Sigmoid colon (tissue), 7 donors: ENCODE measurements around the gene TMCO5A. TPM values are rescaled to one million over a fixed set of nuclear protein-coding genes. Genes with fewer than 3 reads are reported as not detected.

ENCODE experiments used
- DNase-seq: peaks from one replicate; pipeline ENCODE4 v3.0.0-alpha.2; 2019
- H3K27ac ChIP-seq, 4 donors: fragments of 200-600 bp; sonication (generic); one replicate each; pipeline ENCODE4 v1.5.1; 2016 to 2019; ENCODE audit warnings: mild to moderate bottlenecking in 1 of 4
- H3K27me3 ChIP-seq, 3 donors: fragments of 200-600 bp; sonication (generic); one replicate each; pipeline ENCODE4 v1.5.1; 2019; ENCODE audit warnings: mild to moderate bottlenecking in 1 of 3
- H3K36me3 ChIP-seq, 4 donors: fragments of 200-600 bp; sonication (generic); one replicate each; pipeline ENCODE4 v1.5.1; 2016 to 2019
- H3K4me1 ChIP-seq, 4 donors: fragments of 200-600 bp; sonication (generic); one replicate each; pipeline ENCODE4 v1.5.1; 2017 to 2019
- H3K4me3 ChIP-seq, 4 donors: fragments of 200-600 bp; sonication (generic); one replicate each; pipeline ENCODE4 v1.5.1; 2017 to 2019; ENCODE audit warnings: mild to moderate bottlenecking in 2 of 4, moderate library complexity in 1 of 4
- H3K9me3 ChIP-seq, 4 donors: fragments of 200-600 bp in 3 of 4; sonication (generic) in 3 of 4; one replicate each; pipeline versions ENCODE4 v1.5.1 to v1.6.1; 2013 to 2019
- EP300 ChIP-seq, 4 donors: sonication (generic); formaldehyde crosslinking; IDR thresholded peaks; one replicate each; pipeline ENCODE4 v1.6.1; 2017; ENCODE audit warnings: antibody characterized with exemption in 4 of 4
- POLR2A ChIP-seq, 2 donors: fragments of 450-650 bp; IDR thresholded peaks; one replicate each; pipeline ENCODE4 v1.6.1; 2016; ENCODE audit warnings: antibody characterized with exemption in 2 of 2, mild to moderate bottlenecking in 2 of 2, moderate library complexity in 2 of 2
- POLR2AphosphoS5 ChIP-seq, 4 donors: sonication (generic); formaldehyde crosslinking; IDR thresholded peaks; one replicate each; pipeline ENCODE4 v1.6.1; 2017; ENCODE audit warnings: antibody characterized with exemption in 4 of 4
- WGBS, 2 donors: extraction: QIAGEN DNeasy Blood & Tissue Kit; methylation state at CpG; one replicate each; pipeline ENCODE4 v1.1.7; 2013; 5-methylcytosine and 5-hydroxymethylcytosine counted together
- intact Hi-C: fragments of 100-400 bp; cut with DNase I; formaldehyde crosslinking; loops from one replicate; pipeline ENCODE4 v1.15.1; 2023
- polyA plus RNA-seq, 3 donors: library from polyadenylated mRNA; stranded (reverse); fragments of 200-250 nt; gene quantifications; one replicate each; pipeline ENCODE4 v1.2.3, GENCODE V29; 2013
- total RNA-seq, 4 donors: library from RNA; depleted of rRNA; stranded (reverse); fragments of >200 nt; gene quantifications; one replicate each; pipeline ENCODE4 v1.1.0, GENCODE V29; 2016
- TF ChIP-seq, protein P1 (sequence below), 4 experiments: fragments of 450-650 bp in 3 of 4; fragments of 200-600 bp in 1 of 4; IDR thresholded peaks; one replicate each; pipeline ENCODE4 v1.5.1; 2016 to 2019; ENCODE audit warnings: antibody characterized with exemption in 4 of 4, mild to moderate bottlenecking in 3 of 4, moderate library complexity in 2 of 4
- donor health status: healthy with polysubstance abuse.
- donor health status: Bipolar disorder and iron deficiency.
- donor health status: healthy.

The TMCO5A gene
- total and polyA plus RNA-seq, 7 donors, result not detected

DNA sequence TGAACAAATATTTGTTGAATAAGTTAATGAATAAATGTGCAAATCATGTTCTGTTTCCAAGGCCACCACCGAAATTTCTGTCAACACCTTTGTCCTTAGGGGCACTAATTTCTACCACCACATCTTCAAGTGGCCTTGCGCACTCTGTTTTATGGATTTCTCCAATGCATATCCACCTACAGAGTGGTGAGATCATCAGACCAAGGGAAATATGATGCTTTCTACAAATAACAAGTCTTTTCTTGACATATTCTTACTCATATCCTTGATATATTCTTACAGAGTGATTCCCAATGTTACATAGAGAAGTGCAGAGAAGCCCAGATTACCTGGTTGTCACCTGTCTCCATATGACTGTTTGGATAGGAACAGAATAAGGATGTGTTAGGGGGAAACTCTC lies 36.1 kb upstream of the TMCO5A start:
- intact Hi-C loops, result no loop called here
- Histone ChIP-seq H3K9me3 (no peaks in the 10 kb centered on the region), H3K4me3 (no peak overlapping the region), H3K27me3 (no peaks in the 10 kb centered on the region), H3K36me3 (no peaks in the 10 kb centered on the region), H3K27ac (no peak overlapping the region), H3K4me1 (peaks cover 0 to 12% (median 9%) of the 10 kb centered on the region in 4 donors)
- 72 to 82% methylated on average over 2 of the region's 2 CpGs for WGBS, 2 donors
- no peak for DNase-seq
- TF ChIP-seq POLR2AphosphoS5 (IDR thresholded peaks at IDR 0.05) (no peak), POLR2A (IDR thresholded peaks at IDR 0.05) (no peak), EP300 (IDR thresholded peaks at IDR 0.05) (no peak)
- TF ChIP-seq, protein P1, sequence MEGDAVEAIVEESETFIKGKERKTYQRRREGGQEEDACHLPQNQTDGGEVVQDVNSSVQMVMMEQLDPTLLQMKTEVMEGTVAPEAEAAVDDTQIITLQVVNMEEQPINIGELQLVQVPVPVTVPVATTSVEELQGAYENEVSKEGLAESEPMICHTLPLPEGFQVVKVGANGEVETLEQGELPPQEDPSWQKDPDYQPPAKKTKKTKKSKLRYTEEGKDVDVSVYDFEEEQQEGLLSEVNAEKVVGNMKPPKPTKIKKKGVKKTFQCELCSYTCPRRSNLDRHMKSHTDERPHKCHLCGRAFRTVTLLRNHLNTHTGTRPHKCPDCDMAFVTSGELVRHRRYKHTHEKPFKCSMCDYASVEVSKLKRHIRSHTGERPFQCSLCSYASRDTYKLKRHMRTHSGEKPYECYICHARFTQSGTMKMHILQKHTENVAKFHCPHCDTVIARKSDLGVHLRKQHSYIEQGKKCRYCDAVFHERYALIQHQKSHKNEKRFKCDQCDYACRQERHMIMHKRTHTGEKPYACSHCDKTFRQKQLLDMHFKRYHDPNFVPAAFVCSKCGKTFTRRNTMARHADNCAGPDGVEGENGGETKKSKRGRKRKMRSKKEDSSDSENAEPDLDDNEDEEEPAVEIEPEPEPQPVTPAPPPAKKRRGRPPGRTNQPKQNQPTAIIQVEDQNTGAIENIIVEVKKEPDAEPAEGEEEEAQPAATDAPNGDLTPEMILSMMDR (IDR thresholded peaks at IDR 0.05), result no peak

DNA sequence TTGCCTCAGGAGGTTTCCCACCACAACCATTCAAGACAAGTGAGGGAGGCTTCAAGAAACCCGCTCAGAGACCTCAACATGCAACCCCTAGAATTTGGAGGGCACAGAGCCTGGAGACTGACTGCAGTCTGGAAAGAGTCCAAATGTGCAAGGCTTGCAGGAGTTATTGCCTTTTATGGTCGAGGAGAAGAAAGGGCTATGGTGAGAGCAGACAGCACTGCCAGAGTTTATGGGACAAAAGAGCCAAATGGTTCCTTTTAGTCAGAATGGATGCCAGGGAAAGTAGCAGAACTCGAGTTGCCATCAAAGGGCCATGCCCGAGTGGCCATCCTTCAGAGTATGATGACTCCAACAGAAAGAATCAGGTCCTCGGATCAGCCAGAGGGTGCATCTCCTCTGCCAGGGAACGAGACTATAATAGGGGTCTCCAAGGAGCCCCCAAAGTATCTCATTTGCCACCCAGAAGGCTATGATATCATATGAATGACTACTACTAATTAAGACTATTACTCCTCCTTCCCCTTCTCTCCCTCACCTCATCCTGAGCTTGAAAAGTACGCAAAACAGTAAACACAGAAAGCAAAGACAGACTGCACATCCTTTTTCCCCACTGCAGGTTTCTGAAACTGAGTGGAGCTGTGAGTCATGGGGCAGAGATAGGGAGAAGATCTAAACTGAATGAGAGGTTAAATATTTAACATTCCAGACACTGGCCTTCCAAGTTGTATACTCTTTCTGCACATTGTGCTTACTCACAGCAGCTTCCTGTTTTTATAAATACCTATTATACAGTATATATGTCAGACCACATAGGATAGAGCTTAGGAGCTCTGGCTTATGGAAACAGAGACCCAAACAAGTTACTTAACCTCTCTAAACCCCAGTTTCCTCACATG lies 33.9 kb upstream of the TMCO5A start:
- Histone ChIP-seq H3K27me3 (no peaks in the 10 kb centered on the region), H3K36me3 (no peaks in the 10 kb centered on the region), H3K27ac (peak overlapping the region in 1 of 4 donors; percentile 6), H3K4me3 (no peak overlapping the region), H3K9me3 (no peaks in the 10 kb centered on the region), H3K4me1 (peaks cover 0 to 12% (median 9%) of the 10 kb centered on the region in 4 donors)
- intact Hi-C loops, result no loop called here
- TF ChIP-seq, protein P1 (IDR thresholded peaks at IDR 0.05), result no peak
- no peak for TF ChIP-seq POLR2AphosphoS5 (IDR thresholded peaks at IDR 0.05)
- no peak for DNase-seq
- 37 to 59% methylated on average over 7 of the region's 7 CpGs for WGBS, 2 donors

DNA sequence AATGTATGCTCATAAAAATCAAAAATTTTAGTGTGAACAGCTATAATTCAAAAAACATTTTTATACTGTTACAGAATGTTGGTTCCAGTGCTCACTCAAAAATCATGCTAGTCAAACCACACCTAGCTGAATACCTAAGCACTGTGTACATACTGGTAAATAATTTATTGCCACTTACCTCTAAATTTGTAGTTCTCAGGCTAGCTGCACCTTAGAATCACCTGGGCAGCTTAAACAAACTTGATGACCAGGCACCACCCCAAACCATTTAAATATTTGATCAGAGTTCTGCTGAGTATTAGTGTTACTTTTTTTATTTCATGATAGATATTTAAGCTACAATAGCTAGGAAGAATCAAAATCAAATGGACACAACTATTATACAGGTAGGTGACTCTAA lies 32.3 kb upstream of the TMCO5A start:
- intact Hi-C loops, result no loop called here
- no peak for DNase-seq
- Histone ChIP-seq H3K36me3 (no peaks in the 10 kb centered on the region), H3K27ac (no peak overlapping the region), H3K4me1 (peaks cover 0 to 12% (median 9%) of the 10 kb centered on the region in 4 donors), H3K9me3 (no peaks in the 10 kb centered on the region), H3K27me3 (no peaks in the 10 kb centered on the region), H3K4me3 (no peak overlapping the region)
- TF ChIP-seq POLR2AphosphoS5 (IDR thresholded peaks at IDR 0.05) (no peak), EP300 (IDR thresholded peaks at IDR 0.05) (no peak), POLR2A (IDR thresholded peaks at IDR 0.05) (no peak)
- TF ChIP-seq, protein P1 (IDR thresholded peaks at IDR 0.05), result no peak

DNA sequence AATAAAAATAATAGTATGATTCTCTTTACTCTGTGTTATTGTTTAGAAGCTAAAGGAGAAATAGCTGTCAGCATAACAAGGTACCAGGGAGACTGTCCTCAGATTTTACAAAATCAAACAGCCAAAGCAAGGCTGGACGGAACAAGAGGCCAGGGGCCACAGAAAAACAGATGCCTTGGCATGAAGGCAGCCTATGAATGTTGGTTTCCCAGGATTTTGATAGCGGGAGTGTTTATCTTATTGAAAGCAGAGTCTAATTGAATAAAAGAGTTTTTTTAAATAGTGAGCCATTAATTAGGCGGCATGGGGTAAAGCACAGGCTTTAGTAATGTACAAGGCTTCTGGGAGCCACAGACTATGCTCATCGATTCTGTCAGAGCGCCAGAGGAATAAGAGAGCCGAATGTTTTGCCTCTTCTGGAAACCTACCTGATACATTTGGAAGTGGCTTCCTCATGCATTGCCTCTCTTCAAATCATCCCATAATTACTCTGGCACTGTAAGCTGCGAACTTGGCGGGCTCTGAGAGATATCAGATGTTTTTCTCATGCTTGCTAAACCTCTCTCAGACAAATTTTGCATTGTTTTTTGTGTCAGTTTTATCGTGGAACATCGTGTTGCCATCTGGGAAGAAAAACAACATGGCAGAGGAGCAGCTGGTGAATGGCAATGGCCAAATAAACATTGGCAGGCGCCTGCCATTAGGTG lies 30.4 kb upstream of the TMCO5A start:
- H3K27ac ChIP-seq, result no peak overlapping the region
- H3K27me3 ChIP-seq, result no peaks in the 10 kb centered on the region
- WGBS, 2 donors, result 87% methylated on average over 11 of the region's 11 CpGs
- TF ChIP-seq, protein P1 (IDR thresholded peaks at IDR 0.05), result no peak
- no peak for TF ChIP-seq POLR2A (IDR thresholded peaks at IDR 0.05)
- no peak for TF ChIP-seq POLR2AphosphoS5 (IDR thresholded peaks at IDR 0.05)
- no peak for TF ChIP-seq EP300 (IDR thresholded peaks at IDR 0.05)
- intact Hi-C loops, result no loop called here
- no peaks in the 10 kb centered on the region for H3K36me3 ChIP-seq
- H3K4me1 ChIP-seq, result peaks cover 0 to 12% (median 9%) of the 10 kb centered on the region in 4 donors
- no peak for DNase-seq
- no peaks in the 10 kb centered on the region for H3K9me3 ChIP-seq
- no peak overlapping the region for H3K4me3 ChIP-seq
